Type B pancreatic cell (in vitro differentiated cells): ENCODE results near the gene SRP19. TPM values are rescaled to one million over a fixed set of nuclear protein-coding genes. Genes with fewer than 3 reads are reported as not detected.
"Not testable (repeated sequence)": the region's sequence is repeated elsewhere in the genome, so short reads cannot be mapped to it uniquely, and the experiment has no call there.

Source experiments
- DNase-seq: peaks from one replicate; pipeline ENCODE4 v3.0.0; 2021; ENCODE audit warnings: mixed read lengths; ENCODE audit not compliant: unreplicated experiment; ENCODE audit errors: extremely low spot score
- H3K27ac Mint-ChIP-seq: 2 replicates; pipeline ENCODE4 v1.8.0; 2021; ENCODE audit warnings: mild to moderate bottlenecking, mixed read lengths
- H3K27me3 Mint-ChIP-seq: 2 replicates; pipeline ENCODE4 v1.8.0; 2021; ENCODE audit warnings: mixed read lengths
- H3K36me3 Mint-ChIP-seq: 2 replicates; pipeline ENCODE4 v1.8.0; 2021; ENCODE audit warnings: mixed read lengths
- H3K4me1 Mint-ChIP-seq: one replicate; pipeline ENCODE4 v1.8.0; 2021; ENCODE audit warnings: mixed read lengths; ENCODE audit not compliant: unreplicated experiment
- H3K4me3 Mint-ChIP-seq: 2 replicates; pipeline ENCODE4 v1.8.0; 2021; ENCODE audit warnings: mild to moderate bottlenecking, mixed read lengths
- H3K9me3 Mint-ChIP-seq: 2 replicates; pipeline ENCODE4 v1.8.0; 2021; ENCODE audit warnings: mixed read lengths
- CTCF ChIP-seq: fragments of 200-600 bp; sonication (generic); conservative IDR thresholded peaks from 2 replicates; pipeline ENCODE4 v1.5.0; 2021; ENCODE audit warnings: antibody characterized with exemption, mild to moderate bottlenecking
- total RNA-seq: library from RNA; stranded (reverse); gene quantifications from 2 replicates; pipeline ENCODE4 v1.2.1, GENCODE V29; 2021; ENCODE audit warnings: low replicate concordance

Gene SRP19
- total RNA-seq, 1 donor from 2014 or later, result 45.4 TPM

DNA sequence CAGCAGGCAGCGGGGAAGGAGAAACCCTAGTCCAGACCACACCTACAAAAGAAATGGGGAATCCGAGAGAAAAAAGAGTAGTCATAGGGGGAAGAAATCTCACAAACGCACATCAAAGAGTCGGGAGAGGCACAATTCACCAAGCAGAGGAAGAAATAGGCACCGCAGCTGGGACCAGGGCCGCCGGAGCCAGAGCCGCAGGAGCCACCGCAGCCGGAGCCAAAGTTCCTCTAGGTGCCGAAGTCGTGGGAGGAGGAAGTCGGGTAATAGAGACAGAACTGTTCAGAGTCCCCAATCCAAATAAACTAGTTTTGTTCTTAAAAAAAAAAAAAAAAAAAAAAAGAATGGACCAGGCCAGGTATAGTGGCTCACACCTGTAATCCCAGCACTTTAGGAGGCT, 31.7 kb downstream of the SRP19 start:
- Mint-ChIP-seq H3K27ac (no peak overlapping the region), H3K27me3 (no peaks in the 10 kb centered on the region), H3K4me3 (no peak overlapping the region), H3K9me3 (no peaks in the 10 kb centered on the region), H3K36me3 (peaks cover 16% of the 10 kb centered on the region), H3K4me1 (peaks cover 5% of the 10 kb centered on the region)
- no peak for TF ChIP-seq CTCF
- DNase-seq, result no peak

DNA sequence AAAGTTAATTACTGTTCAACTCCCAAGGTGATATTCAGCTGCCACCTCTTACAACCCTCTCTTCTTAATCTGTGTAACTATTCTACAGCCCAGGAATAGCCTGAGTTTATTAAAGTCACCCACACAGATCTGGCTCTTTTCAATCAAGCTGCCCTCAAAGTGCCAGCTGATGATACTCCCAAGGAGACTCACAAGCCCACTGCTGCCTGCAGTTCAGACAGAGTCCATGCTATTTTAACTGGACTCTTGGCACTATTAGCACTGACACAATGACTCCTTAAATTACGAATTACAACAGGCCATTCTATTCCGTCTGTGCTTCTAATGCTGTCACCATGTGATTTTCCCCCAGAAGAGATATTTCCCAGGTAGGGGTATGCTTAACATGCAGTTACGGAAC, 34.6 kb downstream of the SRP19 start:
- Mint-ChIP-seq H3K27me3 (no peaks in the 10 kb centered on the region), H3K4me1 (peaks cover 7% of the 10 kb centered on the region), H3K4me3 (no peak overlapping the region), H3K36me3 (peaks cover 17% of the 10 kb centered on the region), H3K9me3 (no peaks in the 10 kb centered on the region), H3K27ac (no peak overlapping the region)
- no peak for TF ChIP-seq CTCF
- DNase-seq, result no peak

DNA sequence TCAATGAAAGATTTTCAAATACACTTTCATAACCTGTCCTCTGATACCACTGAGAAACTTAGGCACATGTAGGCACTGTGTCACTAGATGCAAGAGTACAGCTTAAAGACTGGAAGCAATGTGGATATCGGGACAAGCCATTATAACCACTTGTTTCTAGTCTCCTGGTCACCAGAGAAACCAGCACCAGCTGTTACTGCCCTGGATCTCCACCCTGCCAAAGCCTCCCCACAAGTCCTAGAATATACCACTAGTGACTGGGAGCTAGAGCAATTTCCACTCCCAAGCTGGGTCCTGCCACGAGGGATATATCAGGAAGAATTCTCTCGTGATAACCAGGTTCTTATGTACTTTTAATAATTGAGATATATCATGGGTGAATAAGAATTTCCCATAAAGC, 41.5 kb downstream of the SRP19 start:
- no peaks in the 10 kb centered on the region for H3K27me3 Mint-ChIP-seq
- no peaks in the 10 kb centered on the region for H3K9me3 Mint-ChIP-seq
- TF ChIP-seq CTCF, result no peak
- peaks cover 3% of the 10 kb centered on the region for H3K4me1 Mint-ChIP-seq
- peaks cover 25% of the 10 kb centered on the region for H3K36me3 Mint-ChIP-seq
- DNase-seq, result no peak
- H3K27ac Mint-ChIP-seq, result no peak overlapping the region
- H3K4me3 Mint-ChIP-seq, result no peak overlapping the region

- H3K27ac Mint-ChIP-seq, H3K4me1 Mint-ChIP-seq, DNase-seq, H3K4me3 Mint-ChIP-seq, H3K9me3 Mint-ChIP-seq, H3K27me3 Mint-ChIP-seq: not testable (repeated sequence)
- peaks cover 24% of the 10 kb centered on the region for H3K36me3 Mint-ChIP-seq
Measured at GRCh38 chr5:112904996-112905395, 43.9 kb downstream of the SRP19 start.

GRCh38 chr5:112906637-112907036, 45.5 kb downstream of the SRP19 start:
- DNase-seq, result no peak
- no peaks in the 10 kb centered on the region for H3K9me3 Mint-ChIP-seq
- H3K4me1 Mint-ChIP-seq, result no peaks in the 10 kb centered on the region
- TF ChIP-seq CTCF, result no peak
- no peak overlapping the region for H3K4me3 Mint-ChIP-seq
- H3K27me3 Mint-ChIP-seq, result no peaks in the 10 kb centered on the region
- peaks cover 18% of the 10 kb centered on the region for H3K36me3 Mint-ChIP-seq
- H3K27ac Mint-ChIP-seq, result no peak overlapping the region

GRCh38 chr5:112907166-112907631, 46.1 kb downstream of the SRP19 start:
- Mint-ChIP-seq H3K36me3 (peaks cover 18% of the 10 kb centered on the region), H3K27me3 (no peaks in the 10 kb centered on the region), H3K4me1 (no peaks in the 10 kb centered on the region), H3K4me3 (no peak overlapping the region), H3K9me3 (no peaks in the 10 kb centered on the region), H3K27ac (no peak overlapping the region)
- TF ChIP-seq CTCF, result no peak
- no peak for DNase-seq
